Stimulated activated CD8-positive, alpha-beta memory T cell treated with anti-CD3 and anti-CD28 coated beads, Interleukin-12 subunit alpha, Interleukin-12 subunit beta, amount 100 ng/mL, for 1 hour (primary cell): ENCODE measurements around the gene EEPD1.
"Not testable (repeated sequence)": the region's sequence is repeated elsewhere in the genome, so short reads cannot be mapped to it uniquely, and the experiment has no call there.

Source experiments
- DNase-seq: peaks from one replicate; pipeline ENCODE4 v3.0.0-alpha.2; 2020; ENCODE audit warnings: low read depth

EEPD1 gene

DNA sequence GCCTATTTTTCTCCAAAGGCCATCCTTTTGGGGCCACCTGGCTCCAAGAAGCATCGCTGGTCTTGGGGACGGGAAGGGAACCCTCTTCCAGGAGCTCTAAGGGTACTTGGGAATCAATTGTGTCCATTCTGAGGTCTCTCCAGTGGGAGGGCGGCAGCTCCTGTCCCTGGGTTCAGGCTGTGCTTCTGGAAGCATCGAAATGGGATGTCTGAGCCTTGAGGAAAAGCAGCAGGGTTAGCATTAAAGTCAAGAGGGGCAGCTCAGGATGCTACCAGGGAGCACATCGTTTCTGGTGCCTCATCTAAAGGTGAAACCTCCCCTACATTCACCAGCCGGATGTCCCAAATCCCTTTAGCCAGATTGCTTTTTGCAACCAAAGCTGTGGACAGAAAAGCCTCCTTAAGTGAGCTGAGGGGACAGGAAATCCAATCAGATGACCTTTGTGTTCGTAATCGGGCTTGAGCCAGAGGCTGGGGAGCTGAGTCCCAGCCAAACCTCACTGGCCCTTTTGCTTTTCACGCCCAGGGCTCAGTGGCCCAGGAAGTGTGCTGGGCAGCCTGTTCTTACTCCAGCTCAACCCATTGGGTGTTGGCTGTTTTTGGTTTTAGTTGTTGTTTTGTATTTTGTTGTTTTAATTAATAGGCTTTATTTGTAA is 147.8 kb downstream of the EEPD1 start:
- DNase-seq = no peak

DNA sequence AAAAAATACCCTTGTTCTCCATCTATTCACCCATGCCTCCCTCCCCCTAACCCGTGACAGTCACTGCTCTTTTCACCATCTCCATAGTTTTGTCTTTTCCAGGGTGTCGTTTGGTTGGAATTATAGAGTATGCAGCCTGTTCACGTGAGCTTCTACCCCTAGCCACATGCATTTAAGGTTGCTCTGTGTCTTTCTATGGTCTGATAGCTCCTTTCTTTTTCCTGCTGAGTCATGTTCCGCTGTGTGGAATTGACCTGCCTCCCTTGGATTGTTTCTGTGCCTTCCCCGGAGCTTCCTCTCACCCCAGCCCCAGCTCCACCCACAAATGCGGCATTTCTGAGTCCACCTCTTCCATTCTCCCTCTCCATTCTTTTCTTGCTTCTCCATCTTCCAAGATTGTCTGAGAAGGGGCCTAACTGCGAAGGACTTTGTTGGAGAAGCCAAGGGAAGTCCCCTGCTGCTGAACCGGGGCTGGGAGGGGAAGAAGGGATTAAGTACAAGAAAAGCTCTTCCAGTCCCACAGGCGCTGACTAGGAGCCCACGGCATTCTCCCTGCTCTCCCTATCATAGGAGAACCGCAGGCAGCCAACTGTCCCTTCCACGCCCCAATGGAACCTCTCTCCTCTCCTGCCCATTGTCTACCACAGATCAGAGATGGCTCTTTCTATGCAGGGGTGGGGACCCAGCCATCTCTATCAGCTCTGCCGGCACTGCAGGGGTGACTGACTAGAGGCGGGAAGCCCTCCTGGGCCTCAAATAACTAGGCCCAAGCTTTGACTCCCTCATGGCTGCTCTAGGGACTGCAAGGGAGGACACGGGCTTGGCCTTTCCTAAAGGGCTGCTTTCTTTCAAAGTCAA is 149.1 kb downstream of the EEPD1 start:
- DNase-seq = no peak

DNA sequence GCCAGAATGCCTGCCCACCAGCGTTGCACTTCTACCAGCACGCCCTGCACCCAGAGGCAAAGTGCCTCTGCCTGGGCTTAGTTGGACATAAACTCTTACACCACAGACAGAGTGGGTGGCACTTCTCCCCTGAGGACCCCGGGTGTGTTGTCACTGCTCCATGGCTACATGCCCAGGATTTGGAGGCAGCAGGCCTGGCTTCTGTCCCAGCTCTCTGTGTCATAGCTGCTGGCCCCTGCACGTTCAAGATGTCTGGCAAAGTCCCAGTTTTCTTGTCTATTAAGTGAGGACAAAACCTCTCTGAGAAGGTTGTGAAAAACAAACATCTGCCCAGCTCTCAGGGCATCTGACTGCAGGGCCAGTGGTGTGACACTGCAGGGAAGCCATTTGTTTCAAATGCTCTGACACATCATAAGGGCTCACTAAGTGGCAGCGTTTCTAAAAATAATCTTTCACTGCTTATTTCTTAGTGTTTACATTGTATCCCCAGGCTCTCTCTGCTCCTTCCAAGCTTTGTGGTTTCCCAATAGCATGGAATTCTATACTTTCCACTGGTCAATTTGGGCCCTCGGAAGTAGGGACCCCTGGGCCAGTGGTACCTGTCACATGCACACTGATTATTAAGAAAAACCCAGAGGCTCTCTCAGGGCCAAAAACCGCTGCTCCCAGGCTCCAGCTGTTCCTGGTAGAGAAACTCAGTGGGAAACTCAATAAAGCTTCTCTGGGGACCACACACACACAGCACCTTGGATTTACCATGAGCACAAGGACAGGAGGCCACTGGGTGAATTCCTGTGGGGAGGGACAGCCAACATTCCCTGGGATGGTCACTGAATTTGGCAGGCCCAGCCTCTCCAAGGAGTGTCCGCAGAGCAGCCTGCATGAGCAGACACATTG is 150.4 kb downstream of the EEPD1 start:
- no peak for DNase-seq

DNA sequence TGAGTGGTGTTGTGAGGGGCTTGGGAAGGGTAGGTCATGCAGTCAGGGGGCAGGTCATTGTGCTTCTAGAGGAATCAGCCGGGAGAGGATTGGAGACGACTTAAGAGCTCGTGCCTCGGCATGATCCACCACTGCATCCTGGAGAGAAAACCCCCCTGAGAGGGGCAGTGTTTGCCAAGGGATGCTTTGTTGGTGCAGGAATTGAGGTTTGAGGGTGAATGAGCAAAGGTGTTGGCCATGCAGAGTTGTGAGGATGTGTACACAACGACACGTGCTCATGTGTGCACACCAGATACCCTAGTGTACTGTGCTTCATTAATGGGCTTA is 151.0 kb downstream of the EEPD1 start:
- DNase-seq = no peak

DNA sequence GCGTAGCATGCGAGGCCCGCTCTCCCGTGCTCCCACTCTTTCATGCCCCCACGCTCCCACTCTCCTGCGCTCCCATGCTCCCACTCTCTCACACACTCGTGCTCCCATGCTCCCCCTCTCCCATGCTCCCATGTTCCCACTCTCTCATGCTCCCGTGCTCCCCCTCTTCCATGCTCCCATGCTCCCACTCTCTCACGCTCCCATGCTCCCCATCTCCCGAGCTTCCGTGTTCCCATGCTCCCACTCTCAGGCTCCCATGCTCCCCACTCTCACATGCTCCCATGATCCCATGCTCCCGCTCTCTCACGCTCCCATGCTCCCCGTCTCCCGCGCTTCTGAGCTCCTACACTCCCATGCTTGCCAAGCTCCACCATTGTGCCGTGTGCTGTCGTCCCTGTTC is 152.2 kb downstream of the EEPD1 start:
- DNase-seq = no peak

DNA sequence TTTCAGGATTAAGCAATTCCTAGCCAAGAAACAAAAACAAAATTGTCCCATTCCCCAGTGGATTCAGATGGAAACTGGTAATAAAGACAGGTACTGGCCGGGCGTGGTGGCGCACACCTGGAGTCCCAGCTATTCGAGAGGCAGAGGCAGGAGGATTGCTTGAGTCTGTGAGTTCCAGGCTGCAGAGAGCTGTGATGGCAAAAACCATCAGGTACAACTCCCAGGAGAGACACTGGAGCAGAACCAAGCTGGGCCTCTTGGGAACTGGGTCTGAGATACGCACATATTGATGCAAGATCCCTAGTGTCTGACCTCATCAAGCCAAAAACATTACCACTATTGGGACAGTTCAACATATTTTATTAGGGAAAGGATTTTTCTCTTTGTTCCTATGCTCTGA is 152.6 kb downstream of the EEPD1 start:
- DNase-seq = no peak

DNA sequence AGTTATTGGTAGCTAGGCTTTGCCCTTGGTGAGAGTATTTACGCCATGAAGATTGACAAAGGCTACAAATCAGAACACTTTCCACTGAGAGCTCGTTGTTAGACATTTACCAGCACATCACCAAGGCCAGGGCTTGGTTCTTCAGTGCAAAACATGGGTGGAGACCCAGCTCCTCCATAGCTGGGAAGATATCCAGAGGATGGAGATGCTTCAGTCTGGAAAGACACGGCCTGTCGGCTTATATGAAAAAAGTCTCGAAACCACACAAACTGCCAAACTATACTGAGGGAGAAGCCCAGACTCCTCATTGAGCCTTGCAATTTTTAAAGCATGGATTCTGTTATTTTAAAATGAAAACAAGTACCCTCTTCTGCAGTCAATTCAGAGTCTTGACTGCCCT is 153.2 kb downstream of the EEPD1 start:
- DNase-seq = no peak

DNA sequence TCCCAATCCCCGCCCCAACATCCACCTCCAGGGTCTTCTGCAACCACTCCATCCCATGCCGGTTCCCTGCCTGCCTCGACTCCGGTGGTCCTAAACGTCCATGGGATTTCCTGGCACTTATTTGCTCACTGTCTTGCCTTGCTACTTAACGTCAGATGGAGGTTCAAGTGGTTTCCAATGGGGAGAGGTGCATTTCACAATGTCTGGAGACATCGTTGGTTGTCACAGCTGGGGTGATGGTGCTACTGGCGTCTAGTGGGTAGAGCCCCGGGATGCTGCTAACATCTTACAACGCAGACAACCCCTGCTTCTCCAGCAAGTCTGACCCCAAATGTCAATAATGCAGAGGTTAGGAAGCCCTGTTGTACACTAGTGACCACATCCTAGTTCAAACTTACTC is 153.7 kb downstream of the EEPD1 start:
- no peak for DNase-seq

DNA sequence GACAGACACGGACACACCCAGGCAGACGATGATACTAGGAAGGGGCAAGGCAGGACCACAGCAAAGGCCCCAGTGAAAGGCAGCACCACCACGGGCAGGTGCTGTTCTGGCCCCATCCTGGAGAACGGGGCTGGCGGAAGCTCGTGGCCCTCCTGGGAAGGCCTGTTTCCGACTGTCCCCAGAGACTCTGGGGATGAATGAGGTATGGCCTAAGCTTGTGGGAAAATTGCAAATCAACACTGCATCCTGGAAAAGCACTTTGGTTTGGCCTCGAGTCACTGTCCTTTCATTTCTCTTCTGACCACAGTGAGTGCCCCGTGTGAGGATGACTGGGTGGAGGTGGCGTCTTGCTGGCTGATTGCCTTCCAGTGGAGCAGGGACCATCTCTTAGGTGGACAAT is 155.0 kb downstream of the EEPD1 start:
- DNase-seq = no peak

DNA sequence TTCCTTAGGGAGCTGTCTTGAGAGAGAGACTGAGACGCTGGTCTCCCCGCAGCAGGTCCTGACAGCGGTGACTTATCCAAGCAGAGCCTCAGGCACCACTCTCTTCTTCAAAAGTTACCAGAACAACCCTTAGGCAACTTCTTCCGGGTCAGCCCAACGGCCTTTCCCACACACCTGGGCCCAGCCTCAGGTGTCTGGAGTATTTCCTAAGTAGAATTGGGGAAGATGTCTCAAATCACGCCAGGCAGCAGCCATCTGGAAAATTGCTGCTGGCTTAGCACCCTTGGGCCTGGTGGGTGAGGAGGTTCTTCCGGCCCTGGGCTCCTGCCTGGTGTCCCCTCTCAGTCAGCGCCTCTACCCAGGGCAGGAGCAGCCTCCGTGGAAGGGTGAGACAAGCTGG is 156.2 kb downstream of the EEPD1 start:
- no peak for DNase-seq

DNA sequence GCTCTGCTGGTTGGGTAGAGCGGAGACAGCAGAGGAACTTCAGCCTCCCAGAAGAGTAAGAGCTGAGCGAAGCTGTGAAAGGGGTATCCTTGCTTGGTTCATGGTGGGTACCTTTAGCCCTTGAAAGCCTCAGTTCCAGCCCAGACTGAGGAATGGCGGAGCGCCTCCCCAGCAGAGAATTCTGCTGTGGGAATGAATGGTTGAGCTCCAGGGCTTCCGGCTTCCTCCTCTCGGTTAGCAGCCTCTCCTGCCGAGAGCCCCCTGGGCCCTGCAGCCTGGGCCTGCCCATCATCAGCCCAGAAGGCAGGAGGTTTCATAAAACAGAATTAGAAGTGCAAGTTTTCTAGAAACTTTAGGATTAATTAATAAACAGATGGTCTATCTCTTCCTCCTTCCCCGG is 156.7 kb downstream of the EEPD1 start:
- DNase-seq = no peak

DNA sequence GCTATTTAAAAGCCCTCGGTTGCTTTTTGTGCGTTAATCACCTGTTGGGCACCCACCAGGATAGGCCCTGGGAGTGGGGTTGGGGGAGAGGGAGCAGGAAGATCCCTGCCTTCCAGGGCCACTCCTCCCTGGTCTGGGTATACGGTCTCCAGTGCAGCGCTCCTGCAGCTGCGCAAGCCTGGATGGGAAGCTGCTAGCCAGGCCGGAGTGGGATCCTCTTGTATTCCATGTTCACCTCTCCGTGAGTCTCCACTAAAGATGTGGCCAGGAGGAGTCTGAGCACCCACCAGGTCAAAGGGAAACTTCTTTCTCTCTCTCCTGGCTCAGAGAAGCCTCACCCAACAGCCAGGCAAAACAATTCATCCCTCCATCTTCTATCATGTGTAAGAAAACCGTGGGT is 157.8 kb downstream of the EEPD1 start:
- no peak for DNase-seq

DNA sequence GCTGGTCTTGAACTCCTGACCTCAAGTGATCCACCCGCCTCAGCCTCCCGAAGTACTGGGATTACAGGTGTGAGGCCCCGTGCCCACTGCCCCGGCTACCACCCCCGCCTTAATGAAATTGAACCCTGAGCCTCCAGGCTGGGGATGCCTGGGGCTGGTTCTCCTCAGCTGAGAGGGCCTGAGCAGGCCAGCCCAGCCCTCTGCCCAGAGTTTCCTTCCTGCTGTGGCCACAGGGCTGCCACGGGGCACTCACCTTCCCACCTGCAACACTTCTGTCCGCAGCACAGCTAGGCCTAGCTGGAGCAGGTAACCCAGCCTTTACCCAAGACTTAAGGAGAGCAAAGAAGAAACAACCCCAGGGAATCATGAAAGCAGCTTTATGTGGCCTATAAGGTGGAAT is 158.5 kb downstream of the EEPD1 start:
- DNase-seq = no peak

DNA sequence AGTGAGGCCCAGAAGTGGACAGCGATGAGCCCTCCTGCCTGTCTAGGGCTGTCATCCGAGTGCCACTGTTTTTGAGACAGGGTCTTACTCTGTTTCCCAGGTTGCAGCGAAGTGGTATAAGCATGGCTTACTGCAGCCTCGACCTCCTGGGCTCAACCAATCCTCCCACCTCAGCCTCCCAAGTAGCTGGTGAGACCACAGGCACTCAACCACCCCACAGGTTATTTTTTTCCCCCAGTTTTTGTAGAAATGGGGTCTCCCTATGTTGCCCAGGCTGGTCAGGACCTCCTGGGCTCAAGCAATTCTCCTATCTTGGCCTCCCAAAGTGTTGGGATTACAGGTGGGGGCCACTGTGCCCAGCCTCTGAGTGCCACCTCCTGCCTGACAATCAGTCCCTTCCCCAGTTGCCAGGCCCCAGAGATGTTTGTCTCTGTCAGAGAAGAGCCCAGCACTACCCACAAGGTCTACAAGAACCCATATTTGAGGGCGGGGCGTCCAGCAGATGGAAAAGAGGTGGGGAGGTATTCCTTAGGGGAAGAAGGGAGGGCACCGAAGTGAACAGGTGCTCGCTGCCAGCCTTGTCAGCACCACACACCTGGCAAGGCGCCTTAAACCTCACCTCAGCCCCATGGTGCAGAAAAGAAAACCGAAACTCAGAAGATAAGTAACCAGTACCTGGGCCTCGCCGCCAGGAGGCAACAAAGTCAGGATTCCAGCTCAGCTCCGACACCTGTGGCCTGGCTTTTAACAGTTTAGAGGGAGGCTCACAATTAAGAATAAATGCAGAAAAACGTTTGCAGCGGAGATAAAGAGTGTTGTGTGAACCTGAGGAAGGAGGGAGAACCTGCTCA is 159.2 kb downstream of the EEPD1 start:
- no peak for DNase-seq

DNA sequence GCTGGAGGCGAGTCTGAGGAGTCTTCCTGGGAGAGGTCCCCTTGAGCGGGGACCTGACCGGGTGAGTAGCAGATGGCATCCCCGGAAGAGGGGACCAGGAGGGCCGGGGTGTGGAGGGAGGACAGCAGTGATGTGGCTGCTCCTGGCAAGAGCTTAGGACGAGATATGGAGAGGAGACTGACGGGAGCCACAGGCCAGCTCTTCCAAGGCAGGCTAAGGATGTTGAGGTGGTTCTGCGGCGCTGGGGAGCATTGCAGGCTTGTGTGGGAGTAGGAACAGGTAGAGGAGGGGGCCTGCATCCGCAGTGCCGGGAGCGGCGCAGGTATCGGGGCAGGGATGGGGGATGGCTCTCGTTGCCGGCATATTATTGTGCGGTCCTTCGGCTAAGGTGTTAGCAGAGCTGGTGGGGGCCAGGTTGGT is 159.9 kb downstream of the EEPD1 start:
- no peak for DNase-seq

DNA sequence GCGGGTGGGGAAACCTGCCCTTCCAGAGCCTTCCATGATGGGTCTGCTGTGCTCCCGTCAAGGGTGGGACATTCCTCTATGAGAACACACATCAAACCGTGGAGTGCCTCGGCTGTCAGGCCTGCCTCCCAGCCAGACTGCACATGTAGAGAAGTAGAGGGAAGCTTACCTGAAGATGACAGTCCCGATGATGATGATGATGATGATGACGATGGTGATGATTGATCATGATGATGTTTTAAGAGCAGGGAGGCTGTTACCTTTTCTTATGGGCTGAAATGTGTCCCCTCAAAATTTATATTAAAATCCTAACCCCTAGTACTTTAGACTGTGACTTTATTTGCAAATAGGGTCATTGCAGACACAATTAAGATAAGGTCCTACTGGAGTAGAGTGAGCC is 160.6 kb downstream of the EEPD1 start:
- DNase-seq = no peak

DNA sequence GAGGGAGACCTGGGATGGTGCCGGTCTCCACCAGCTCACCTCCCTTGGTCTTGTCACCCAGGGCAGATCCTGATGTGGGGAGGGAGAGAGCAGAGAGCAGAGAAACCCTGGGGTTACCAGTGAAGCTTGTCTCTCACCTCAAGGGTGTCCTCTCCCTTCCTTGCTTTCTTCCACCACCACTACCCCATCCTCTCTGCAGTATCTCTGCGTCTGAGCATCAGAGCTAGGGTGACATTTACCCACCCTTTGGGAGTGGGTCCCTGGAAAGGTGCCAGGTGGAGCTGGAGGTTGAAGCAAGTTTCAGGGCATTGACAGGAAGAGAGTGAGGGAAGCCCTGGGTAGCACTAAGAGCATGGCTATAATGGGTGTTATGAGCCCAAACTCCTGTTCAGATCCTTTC is 161.4 kb downstream of the EEPD1 start:
- no peak for DNase-seq

DNA sequence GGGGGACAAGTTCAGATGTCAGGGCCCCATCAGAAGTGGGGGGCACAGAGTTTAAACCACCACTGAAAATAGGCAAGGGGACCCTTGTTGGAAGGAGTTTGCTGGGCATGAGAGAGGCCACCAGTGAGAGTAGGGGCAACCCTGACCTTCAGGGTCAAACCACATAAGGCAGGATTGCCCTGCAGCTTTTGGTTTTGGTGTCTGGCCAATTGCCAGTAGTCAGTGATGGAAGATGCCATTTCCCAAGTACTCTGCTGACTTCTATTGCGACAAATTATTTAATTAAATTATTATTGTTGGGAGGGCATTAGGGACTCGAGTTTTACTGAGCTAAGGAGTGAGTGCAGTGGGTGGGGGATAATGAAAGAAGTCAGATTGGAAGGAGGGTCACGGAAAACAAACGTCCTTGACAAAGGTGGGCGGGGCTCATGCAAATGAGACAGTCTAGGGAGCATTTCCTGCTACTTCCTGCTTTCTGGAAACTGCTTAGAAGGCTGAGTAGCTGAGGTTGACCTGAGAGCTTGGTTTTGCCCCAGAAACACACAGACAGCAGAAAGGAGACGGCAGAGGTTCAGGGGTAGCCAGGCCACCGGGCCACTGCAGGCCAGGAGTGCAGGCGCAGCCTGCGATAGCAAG is 162.4 kb downstream of the EEPD1 start:
- no peak for DNase-seq

DNA sequence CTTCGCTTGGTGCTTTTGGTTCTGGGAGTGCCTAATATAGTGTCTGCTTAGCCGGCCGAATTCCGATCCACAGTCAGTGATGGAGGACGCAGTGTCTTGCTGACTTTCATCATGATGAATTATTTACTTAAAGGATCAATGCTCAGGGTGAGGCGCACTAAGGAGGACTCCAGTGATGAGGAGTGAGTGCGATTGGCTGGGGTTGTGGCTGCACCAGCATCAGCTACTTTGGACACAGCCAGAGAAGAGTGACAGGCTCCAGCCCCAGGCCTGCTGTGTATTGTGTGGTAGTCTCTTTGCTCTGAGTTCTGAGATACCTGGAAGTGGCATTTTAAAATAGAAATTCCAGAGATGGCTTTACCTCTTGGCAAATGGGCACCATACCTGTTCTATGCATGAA is 163.3 kb downstream of the EEPD1 start:
- DNase-seq = no peak

DNA sequence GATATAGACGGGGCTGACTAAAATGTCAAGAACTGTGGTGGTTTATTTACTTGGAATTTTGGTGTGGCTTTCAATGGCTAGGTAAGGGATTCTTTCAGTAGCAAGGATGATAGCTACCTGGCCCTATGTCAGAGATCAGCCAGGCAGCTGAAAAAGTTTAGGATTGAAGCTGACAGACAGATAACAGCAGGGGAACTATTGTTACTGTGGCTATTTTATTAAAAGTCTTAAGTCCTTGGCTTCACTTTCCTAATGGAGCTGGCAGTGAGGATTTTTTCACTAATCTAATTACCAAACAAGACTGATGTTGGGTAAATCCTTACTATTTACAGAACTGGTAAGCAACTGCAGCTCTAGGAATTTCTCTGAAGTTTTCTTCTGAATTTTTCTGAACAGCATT is 164.2 kb downstream of the EEPD1 start:
- DNase-seq = no peak

DNA sequence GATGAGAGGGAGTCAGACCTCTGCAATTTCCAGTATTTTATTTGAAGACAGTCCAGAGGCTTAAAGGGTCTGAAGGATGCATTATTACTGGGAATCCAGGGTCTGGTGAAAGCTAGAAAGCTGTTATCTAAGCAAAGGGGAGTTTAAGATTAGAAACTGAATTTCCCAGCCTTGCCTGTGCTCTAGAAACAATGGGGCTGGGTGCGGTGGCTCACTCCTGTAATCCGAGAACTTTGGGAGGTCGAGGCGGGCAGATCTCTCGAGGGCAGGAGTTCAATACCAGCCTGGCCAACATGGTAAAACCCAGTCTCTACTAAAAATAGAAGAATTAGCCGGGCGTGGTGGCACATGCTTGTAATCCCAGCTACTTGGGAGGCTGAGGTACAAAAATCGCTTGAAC is 165.1 kb downstream of the EEPD1 start:
- no peak for DNase-seq

DNA sequence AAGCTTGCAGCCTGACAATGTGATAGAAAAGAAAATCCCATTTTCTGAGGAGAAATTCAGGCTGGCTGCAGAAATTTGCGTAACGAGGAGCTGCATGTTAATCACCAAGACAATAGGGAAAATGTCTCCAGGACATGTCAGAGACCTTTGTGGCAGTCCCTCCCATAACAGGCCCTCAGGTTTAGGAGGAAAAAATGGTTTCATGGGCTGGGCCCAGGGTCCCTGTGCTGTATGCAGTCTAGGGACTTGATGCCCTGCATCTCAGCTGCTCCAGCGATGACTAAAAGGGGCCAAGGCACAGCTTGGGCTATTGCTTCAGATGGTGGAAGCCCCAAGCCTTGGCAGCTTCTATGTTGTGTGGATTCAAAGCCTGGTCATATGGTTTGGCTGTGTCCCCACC is 168.2 kb downstream of the EEPD1 start:
- DNase-seq = not testable (repeated sequence)
